Osteocyte (in vitro differentiated cells): ENCODE data around the gene RANBP1. TPM values are rescaled to one million over a fixed set of nuclear protein-coding genes. Genes with fewer than 3 reads are reported as not detected.

ENCODE experiments used
- DNase-seq: peaks from one replicate; pipeline ENCODE4 v3.0.0; 2021; ENCODE audit warnings: mixed read lengths; ENCODE audit not compliant: unreplicated experiment; ENCODE audit errors: extremely low spot score
- H3K27ac Mint-ChIP-seq: one replicate; pipeline ENCODE4 v1.8.0; 2021; ENCODE audit warnings: mild to moderate bottlenecking, mixed read lengths; ENCODE audit not compliant: unreplicated experiment
- H3K27me3 Mint-ChIP-seq: one replicate; pipeline ENCODE4 v1.8.0; 2021; ENCODE audit warnings: mixed read lengths; ENCODE audit not compliant: unreplicated experiment
- H3K36me3 Mint-ChIP-seq: one replicate; pipeline ENCODE4 v1.8.0; 2021; ENCODE audit warnings: mixed read lengths; ENCODE audit not compliant: unreplicated experiment
- H3K4me1 Mint-ChIP-seq: one replicate; pipeline ENCODE4 v1.8.0; 2021; ENCODE audit warnings: mixed read lengths; ENCODE audit not compliant: unreplicated experiment
- H3K4me3 Mint-ChIP-seq: one replicate; pipeline ENCODE4 v1.8.0; 2021; ENCODE audit warnings: mild to moderate bottlenecking, moderate library complexity, mixed read lengths; ENCODE audit not compliant: unreplicated experiment
- H3K9me3 Mint-ChIP-seq: one replicate; pipeline ENCODE4 v1.8.0; 2021; ENCODE audit warnings: mixed read lengths; ENCODE audit not compliant: unreplicated experiment
- total RNA-seq: library from RNA; stranded (reverse); gene quantifications from 2 replicates; pipeline ENCODE4 v1.2.1, GENCODE V29; 2021
- TF ChIP-seq, protein P1 (sequence below): fragments of 200-600 bp; sonication (generic); IDR thresholded peaks from 2 replicates; pipeline ENCODE4 v1.5.0; 2021; ENCODE audit warnings: antibody characterized with exemption, mild to moderate bottlenecking, moderate library complexity

Gene RANBP1
- total RNA-seq, 1 donor from 2014 or later = 104 TPM

DNA sequence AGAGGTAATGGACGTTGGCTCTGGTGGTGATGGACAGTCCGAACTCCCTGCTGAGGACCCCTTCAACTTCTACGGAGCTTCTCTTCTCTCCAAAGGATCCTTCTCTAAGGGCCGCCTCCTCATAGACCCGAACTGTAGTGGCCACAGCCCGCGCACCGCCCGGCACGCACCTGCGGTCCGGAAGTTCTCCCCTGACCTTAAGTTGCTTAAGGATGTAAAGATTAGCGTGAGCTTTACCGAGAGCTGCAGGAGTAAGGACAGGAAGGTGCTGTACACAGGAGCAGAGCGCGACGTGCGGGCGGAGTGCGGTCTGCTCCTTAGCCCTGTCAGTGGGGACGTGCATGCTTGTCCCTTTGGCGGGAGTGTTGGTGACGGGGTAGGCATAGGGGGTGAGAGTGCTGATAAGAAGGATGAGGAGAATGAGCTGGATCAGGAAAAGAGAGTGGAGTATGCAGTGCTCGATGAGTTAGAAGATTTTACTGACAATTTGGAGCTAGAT, 29.8 kb upstream of the RANBP1 start:
- Mint-ChIP-seq H3K4me3 (no peak overlapping the region), H3K27me3 (no peaks in the 10 kb centered on the region), H3K9me3 (no peaks in the 10 kb centered on the region), H3K4me1 (peaks cover 36% of the 10 kb centered on the region), H3K36me3 (peaks cover 45% of the 10 kb centered on the region), H3K27ac (no peak overlapping the region)
- DNase-seq = no peak
- TF ChIP-seq, protein P1, sequence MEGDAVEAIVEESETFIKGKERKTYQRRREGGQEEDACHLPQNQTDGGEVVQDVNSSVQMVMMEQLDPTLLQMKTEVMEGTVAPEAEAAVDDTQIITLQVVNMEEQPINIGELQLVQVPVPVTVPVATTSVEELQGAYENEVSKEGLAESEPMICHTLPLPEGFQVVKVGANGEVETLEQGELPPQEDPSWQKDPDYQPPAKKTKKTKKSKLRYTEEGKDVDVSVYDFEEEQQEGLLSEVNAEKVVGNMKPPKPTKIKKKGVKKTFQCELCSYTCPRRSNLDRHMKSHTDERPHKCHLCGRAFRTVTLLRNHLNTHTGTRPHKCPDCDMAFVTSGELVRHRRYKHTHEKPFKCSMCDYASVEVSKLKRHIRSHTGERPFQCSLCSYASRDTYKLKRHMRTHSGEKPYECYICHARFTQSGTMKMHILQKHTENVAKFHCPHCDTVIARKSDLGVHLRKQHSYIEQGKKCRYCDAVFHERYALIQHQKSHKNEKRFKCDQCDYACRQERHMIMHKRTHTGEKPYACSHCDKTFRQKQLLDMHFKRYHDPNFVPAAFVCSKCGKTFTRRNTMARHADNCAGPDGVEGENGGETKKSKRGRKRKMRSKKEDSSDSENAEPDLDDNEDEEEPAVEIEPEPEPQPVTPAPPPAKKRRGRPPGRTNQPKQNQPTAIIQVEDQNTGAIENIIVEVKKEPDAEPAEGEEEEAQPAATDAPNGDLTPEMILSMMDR = no peak

DNA sequence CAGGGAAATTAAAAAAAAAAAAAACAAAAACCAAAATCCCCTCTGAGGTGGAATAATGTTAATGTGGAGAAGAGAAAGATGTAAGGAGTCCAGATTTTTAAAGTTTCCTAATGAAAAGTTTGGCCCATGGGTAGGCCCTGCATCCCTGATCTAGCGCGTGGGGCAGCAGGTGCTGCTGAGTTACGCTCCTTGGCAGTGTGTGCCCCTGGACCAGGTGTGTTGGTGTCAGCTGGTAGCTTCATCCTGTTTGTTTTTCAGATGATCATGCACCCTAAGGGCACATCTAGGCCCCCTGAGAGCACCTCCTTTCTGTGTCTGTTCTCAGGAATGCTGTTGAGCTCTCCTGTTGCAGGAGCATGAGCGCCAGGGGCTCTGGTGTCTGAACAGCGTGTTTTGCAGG, 29.1 kb upstream of the RANBP1 start:
- TF ChIP-seq, protein P1 = no peak
- Mint-ChIP-seq H3K27me3 (no peaks in the 10 kb centered on the region), H3K27ac (no peak overlapping the region), H3K4me1 (peaks cover 30% of the 10 kb centered on the region), H3K9me3 (no peaks in the 10 kb centered on the region), H3K36me3 (peaks cover 51% of the 10 kb centered on the region), H3K4me3 (no peak overlapping the region)
- DNase-seq = no peak

DNA sequence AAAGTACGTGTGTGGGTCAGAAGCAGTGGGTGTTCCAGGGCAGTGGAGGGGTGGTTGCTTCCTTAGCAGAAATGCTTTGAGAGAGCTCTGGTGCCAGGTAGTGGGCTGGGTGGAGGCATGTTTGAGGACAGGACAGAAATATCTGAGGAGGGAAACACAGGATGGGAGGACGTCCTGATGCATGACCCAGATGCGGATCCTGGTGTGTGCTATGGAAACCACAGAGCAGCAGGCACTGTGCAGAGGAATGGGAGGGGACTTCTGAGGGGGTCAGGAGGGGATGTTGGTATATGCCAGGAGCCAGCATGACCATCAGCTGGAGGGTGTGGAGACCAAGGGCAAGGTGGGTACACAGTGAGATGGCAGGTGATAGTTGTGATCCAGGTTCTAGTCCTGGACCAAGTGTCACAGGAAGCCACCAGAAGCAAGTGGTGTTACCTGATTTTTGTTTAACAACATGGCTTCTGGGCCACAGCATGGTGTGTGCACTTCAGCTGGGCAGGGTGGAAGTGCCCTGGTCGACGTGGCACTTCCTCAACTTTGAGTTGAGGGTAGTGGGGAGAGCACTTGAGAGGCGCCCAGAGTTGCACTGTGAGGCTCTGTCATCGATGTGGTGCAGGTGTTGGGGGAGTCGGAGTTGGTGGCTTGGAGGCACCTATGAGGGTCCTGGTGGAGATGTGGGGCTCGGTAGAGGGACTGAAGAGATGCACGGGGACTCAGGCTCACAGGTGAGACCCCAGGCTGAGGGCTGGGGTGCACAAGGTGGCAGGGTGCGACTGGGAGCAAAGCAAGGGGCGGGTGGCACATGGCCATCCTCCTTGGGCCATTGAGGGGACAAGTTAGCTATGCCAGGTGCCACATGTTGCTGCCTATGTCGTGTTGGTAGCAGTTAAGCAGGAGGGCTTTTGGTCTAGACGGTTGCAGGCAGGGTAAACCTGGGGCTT, 28.3 kb upstream of the RANBP1 start:
- Mint-ChIP-seq H3K4me3 (no peak overlapping the region), H3K4me1 (peaks cover 24% of the 10 kb centered on the region), H3K36me3 (peaks cover 58% of the 10 kb centered on the region), H3K9me3 (no peaks in the 10 kb centered on the region), H3K27me3 (no peaks in the 10 kb centered on the region), H3K27ac (no peak overlapping the region)
- TF ChIP-seq, protein P1 = no peak
- no peak for DNase-seq

DNA sequence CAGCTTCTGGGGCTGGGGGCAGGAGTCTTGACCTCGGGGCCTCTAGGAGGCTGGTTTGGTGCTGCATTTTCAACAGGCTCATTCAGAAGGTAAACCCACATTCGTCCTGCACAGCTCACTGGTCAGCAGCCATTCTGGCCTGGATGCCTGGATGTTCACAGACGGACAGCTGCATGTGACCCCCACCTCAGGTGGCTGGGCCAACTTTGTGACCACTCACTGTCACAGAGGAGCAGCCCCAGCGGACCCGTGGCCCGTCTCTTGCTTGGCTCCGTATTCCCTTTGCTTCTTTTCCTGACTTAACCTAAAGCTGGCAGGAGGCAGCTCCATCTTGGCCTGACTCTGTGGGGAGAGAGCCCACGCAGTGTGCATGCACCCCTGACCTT, 27.6 kb upstream of the RANBP1 start:
- Mint-ChIP-seq H3K27ac (no peak overlapping the region), H3K4me1 (peaks cover 17% of the 10 kb centered on the region), H3K4me3 (no peak overlapping the region), H3K36me3 (peaks cover 62% of the 10 kb centered on the region), H3K27me3 (no peaks in the 10 kb centered on the region), H3K9me3 (no peaks in the 10 kb centered on the region)
- TF ChIP-seq, protein P1 = no peak
- no peak for DNase-seq

DNA sequence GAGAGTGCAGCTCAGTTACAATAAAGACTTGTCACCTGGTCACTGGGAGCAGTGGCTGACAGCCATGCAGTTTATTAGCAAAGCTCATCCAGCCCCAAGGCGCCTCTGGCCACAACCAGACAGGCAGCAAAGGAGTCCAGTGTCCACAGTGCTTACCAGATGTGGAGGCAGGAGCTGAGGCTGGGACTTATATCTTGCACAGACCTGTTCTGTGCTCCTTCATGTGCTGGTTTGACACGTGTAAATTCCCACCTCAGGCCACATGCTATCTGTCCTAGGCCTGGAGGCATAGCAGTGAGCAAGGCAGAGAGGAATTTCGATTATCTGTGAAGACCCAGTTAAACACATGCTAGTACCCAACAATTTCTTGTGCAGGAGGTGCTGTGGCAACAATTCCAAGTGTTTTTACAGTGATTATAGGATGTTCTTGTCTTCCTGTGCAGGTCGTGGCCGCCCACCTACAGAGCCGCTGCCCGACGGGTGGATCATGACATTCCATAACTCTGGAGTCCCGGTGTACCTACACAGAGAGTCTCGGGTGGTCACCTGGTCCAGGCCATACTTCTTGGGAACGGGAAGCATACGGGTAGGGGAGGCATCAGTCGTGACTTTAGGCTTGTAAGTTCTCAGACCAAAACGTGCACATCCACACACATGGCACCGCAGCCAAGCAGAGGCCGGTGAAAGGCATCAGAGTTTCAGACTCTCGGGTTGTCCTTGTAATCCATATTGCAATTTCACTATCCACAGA, 26.5 kb upstream of the RANBP1 start:
- no peaks in the 10 kb centered on the region for H3K9me3 Mint-ChIP-seq
- TF ChIP-seq, protein P1 = no peak
- H3K4me3 Mint-ChIP-seq = no peak overlapping the region
- no peak overlapping the region for H3K27ac Mint-ChIP-seq
- H3K4me1 Mint-ChIP-seq = peaks cover 8% of the 10 kb centered on the region
- H3K36me3 Mint-ChIP-seq = peaks cover 70% of the 10 kb centered on the region
- no peak for DNase-seq
- no peaks in the 10 kb centered on the region for H3K27me3 Mint-ChIP-seq
